T-helper 1 cell (primary cell): ENCODE results near the gene PCDHB1.
"Not testable (repeated sequence)": the region's sequence is repeated elsewhere in the genome, so short reads cannot be mapped to it uniquely, and the experiment has no call there.

Source experiments
- DNase-seq, 5 donors: peaks; one replicate each; pipeline ENCODE4 v3.0.0-alpha.2; 2012 to 2020

Gene PCDHB1

GRCh38 chr5:141082228-141082627 lies 31.1 kb downstream of the PCDHB1 start:
- DNase-seq, result no peak

GRCh38 chr5:141084487-141084989 lies 33.4 kb downstream of the PCDHB1 start:
- DNase-seq, result peak in 3 of 5 donors; percentile 15 to 26 (median 15)

GRCh38 chr5:141094481-141095262 lies 43.5 kb downstream of the PCDHB1 start, which contains the start of gene PCDHB2:
Gene PCDHB2 (plus strand): TSS chr5:141094615. CDS start chr5:141094791, 176 bp downstream.
- no peak for DNase-seq

- no peak for DNase-seq
These were observed 44.1 kb downstream of the PCDHB1 start for GRCh38 chr5:141095263-141095641.

- DNase-seq, result not testable (repeated sequence)
These were observed 45.0 kb downstream of the PCDHB1 start for GRCh38 chr5:141096181-141096580.

GRCh38 chr5:141096586-141096985 lies 45.4 kb downstream of the PCDHB1 start:
- DNase-seq, result not testable (repeated sequence)

- DNase-seq, result peak in 1 of 5 donors; percentile 15
These were observed 49.1 kb downstream of the PCDHB1 start, which contains the start of gene PCDHB3 for GRCh38 chr5:141100243-141100805. Gene PCDHB3 (plus strand): TSS chr5:141100473. CDS start chr5:141100650, 177 bp downstream.

GRCh38 chr5:141101059-141101458 lies 49.9 kb downstream of the PCDHB1 start:
- no peak for DNase-seq

- DNase-seq, result not testable (repeated sequence)
These were observed 50.9 kb downstream of the PCDHB1 start for GRCh38 chr5:141102070-141102469.

- not testable (repeated sequence) for DNase-seq
These were observed 51.3 kb downstream of the PCDHB1 start for GRCh38 chr5:141102471-141102870.

- DNase-seq, result no peak
These were observed 54.2 kb downstream of the PCDHB1 start for GRCh38 chr5:141105350-141105749.
